Right ventricle myocardium superior (tissue), 1 donor: ENCODE data around the gene MAB21L2. TPM values are rescaled to one million over a fixed set of nuclear protein-coding genes. Genes with fewer than 3 reads are reported as not detected.

ENCODE experiments used
- ATAC-seq: fragments of 200-7000 bp; cut with Tn5 transposase; one replicate; pipeline ENCODE4 v1.9.1; 2020; ENCODE audit warnings: mild to moderate bottlenecking; ENCODE audit not compliant: poor library complexity
- DNase-seq: peaks from one replicate; pipeline ENCODE4 v3.0.0-alpha.2; 2020
- intact Hi-C: fragments of 100-400 bp; cut with DNase I; formaldehyde crosslinking; loops from one replicate; pipeline ENCODE4 v1.11.2; 2022
- total RNA-seq: library from RNA; stranded (reverse); fragmentation: NEBNext Ultra II Directional; extraction: Animal tissue kit (Norgen Biotek cat#: 25700); gene quantifications from one replicate; pipeline ENCODE4 v1.2.1, GENCODE V29; 2021
- donor health status: DM: no; HTN: yes; CAD: no; lungs with severe emphysema.

The MAB21L2 gene
- total RNA-seq, 1 donor from 2014 or later = 0.11 TPM

DNA sequence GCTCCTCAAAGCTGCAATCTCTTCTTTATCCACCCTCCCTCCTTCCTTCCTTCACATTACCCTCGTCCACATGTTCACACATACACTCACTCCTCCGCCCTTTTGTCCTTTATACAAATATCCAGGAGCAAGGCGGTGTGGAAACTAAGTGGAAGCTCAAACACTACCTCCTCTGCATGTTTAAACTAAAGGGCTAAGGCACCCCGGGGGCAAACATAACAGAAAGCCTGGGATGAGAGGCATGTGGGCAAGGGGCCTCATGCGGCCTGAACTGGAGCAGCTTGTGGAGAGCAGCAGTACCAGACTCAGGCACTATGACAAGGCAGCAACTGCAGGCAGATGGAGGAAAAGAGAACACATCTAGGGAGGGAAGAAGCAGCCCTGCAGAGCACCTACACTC is 9.5 kb downstream of the MAB21L2 start:
- DNase-seq = no peak
- ATAC-seq = no peak
- intact Hi-C loops = no loop called here

DNA sequence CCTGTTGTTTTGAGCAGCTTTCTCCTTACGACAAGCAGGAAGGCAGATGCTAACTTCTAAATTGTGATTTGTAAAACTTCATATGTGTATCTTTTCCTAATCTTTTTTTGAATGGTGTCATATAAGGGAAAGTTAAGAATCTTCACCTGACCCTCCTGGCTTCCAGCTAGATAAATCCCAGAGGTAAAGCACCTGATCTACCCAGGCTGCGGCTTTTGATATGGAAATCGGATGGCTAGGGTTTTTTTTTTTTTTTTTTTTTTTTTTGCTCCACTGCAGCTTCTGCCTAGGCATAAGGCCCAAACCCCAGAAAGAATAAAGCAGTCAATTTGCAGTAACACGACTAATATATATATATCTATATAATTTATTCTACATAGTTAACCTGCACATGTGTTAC is 10.0 kb downstream of the MAB21L2 start:
- no peak for DNase-seq
- ATAC-seq = no peak
- intact Hi-C loops = no loop called here

DNA sequence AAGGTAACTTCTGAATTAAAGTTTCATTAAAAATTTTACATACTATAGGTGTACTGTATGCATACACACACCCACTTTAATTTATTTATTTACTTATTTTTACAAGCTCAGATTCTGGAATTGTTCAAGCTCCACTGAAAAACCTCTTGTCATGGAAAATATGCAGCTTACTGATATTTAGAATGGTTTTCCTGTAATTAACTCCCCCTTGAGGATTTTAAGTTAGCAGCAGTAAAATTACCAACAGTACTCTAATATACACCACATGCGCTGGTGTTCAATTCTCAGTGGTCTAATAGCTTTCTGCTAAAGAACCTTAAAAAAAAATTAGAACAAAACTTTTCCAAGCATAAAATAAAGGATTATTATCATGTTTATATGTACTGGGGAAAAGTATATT is 12.0 kb downstream of the MAB21L2 start:
- intact Hi-C loops = no loop called here
- ATAC-seq (no peak), DNase-seq (no peak)

DNA sequence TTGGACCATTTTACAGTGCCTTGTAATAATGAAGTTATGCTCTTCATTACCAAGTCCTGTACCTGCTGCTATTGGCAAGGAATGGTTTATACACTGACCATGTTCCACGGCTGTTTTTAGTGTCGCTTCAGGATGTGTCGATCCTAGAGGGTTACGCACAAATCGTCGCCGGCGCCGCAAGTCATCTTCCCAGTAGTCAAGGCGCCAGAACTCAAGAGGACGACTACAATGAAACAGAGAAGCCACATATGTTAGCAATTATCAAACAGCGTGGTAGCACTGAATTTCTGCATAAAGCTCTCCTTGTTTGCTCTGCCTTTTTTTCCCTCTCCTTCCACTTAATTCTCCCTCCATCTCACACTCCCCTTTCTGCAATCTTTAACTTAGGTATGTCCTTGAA is 17.0 kb downstream of the MAB21L2 start:
- DNase-seq = no peak
- intact Hi-C loops = no loop called here
- no peak for ATAC-seq

DNA sequence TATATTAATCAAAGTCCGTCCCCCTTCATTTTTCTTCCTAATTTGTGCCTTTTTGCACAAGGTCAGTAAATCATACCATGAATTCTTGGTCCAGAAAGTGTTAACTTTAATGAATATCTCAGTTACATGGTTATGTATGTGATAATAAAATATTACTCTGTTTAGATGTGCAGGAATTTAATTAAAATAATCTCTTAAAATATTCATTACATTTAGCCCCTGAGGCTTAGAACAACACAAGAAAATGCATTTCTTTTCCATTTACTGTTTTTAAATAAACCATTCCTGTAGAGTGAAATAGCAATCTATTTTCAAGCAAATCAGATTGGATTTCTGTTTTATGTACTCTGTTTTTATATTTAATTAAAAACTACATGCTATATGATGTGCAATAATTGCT is 17.6 kb downstream of the MAB21L2 start:
- intact Hi-C loops = no loop called here
- no peak for DNase-seq
- ATAC-seq = no peak

DNA sequence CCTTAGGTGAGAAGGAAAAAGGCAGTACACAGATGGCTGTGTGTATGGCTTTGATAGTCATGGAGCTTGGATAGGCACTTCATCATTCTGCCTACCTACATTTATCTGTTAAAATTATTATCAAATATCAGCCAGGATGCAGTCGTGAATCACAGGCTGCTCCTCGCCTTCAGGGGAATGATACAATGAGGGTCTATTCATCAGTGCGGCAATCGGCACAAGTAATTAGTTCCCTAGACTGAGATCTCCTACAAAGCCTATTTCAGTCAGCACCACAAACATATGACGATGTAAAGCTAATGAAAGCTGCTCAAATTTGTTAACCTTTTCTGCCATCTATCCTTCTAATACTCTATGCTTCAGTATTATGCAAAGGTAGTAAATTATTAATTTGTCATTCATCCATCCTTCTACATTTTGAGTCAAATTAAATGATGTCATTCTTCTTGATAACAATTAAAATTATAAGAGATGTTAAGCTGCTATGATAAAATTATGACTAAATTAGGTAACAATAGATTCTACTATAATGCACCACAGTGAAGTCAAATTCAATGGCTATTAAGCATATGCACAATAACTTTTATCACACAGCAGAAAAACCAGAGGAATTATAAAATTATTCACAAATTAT is 19.0 kb downstream of the MAB21L2 start:
- intact Hi-C loops = no loop called here
- ATAC-seq (no peak), DNase-seq (no peak)

DNA sequence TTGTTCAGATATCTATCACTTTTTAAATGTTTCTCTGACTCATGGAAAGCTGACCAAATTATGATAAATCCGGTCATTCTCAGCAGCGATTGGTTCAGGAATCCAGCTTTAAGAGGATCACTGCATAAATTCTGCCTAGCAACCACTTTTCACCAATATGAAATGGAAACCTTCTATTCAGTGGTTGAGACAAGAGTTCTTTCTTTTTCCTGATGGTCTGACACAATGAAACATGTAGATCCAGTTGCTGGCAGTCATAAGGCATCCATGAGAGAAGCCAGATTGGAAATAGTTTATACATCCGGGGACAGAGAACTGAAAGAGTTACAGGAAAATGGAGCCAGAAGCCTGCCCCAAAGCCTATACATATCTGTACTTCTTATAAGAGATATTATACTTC is 27.2 kb downstream of the MAB21L2 start:
- intact Hi-C loops = no loop called here
- ATAC-seq = no peak
- no peak for DNase-seq

DNA sequence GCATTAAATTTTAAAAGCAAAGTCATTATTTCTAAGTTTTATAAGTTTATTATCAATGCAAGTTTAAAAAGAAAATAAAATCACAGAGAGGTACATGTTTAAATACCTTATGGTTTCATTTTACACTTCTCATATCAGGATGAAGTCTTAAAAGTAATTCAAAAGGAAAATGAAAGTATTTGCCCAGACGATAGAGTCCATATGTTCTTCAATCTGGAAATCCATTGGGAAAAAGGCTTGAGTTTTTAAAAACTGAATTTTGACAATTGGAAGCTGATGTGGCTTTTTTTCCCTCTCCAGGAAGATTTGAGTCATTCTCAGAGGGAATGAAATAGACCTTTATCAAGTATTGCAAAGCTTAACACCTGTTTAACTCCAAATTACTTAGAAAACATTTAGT is 37.1 kb downstream of the MAB21L2 start:
- intact Hi-C loops = no loop called here
- ATAC-seq (no peak), DNase-seq (no peak)

DNA sequence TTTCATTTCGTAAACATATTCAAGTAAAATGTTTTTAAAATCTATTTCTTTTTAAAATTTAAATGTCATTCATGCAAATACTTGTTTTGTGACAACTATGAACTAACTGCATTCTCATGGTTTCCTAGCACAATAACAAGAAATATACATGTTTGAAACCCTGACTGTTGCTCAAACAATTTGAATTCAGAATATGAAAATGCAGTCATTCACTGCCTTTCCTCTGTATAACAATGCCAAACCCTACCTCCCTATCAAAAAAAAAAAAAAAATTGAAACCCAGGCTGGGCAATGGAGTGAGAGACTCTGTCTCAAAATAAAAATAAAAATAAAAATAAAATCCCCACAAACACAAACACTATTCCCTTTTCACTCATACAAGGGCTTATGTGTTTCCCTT is 42.1 kb downstream of the MAB21L2 start:
- intact Hi-C loops = no loop called here
- no peak for ATAC-seq
- no peak for DNase-seq

DNA sequence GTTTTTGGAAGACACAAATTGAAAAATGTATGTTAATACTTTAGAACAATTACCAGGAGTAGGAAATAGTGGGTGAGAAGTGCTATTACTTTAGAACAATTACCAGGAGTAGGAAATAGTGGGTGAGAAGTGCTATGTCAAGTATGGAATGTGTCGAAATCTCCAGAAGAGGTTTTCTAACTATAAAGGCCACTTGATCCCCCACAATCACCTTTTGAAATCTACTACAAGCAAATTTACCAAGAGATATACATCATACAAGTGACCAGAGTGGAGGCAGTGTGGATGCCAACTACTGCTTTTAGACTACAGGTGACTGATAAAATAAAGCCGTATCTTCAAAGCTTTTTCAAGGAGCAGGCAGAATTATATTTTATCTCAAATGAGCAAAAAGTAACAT is 43.1 kb downstream of the MAB21L2 start:
- intact Hi-C loops = no loop called here
- ATAC-seq (no peak), DNase-seq (no peak)

DNA sequence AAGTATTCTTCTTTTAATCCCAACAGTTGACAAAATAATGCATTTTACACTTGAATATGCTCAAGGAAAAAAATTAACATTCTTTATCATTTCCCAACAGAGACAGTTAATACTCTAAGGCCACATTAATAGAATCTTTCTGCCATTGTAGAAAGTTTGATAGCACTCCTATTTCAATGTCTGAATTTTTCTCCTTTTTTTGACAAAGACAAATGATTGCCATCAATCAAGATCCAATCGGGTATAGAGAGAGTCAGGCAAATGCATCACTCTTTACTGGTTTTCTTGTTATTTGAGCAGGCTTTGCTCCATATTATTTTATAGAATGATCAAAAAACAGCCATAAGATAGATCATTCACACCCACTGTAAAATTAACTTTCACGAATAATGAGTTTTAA is 46.1 kb downstream of the MAB21L2 start:
- intact Hi-C loops = no loop called here
- ATAC-seq (no peak), DNase-seq (no peak)

DNA sequence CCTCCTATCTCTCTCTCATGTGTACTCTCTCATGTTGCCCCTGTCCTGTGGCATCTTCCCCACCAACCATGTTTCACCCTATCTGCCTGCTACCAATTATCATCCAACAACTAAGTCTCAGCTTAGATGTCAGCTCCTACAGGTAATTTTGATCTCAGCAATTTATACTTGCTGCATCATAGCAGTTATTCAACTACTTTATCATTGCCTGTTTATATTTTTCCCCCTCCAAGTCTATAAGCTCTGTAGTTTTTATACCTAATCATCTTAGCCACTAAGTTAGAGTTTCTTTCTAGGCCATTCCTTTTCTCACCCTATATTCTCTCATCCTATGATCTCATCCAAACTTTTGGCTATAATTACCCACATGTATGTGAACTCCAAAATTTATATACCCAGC is 50.7 kb downstream of the MAB21L2 start:
- DNase-seq = no peak
- intact Hi-C loops = no loop called here
- ATAC-seq = no peak
